K562 (cell line): Measurements from ENCODE around the gene CKS2. TPM values are rescaled to one million over a fixed set of nuclear protein-coding genes. Genes with fewer than 3 reads are reported as not detected.

Experiments
- ARHGAP35 ChIP-seq: fragments of 450-650 bp; IDR thresholded peaks from 2 replicates; pipeline ENCODE4 v1.6.1; 2018; ENCODE audit not compliant: partially characterized antibody
- E2F3 ChIP-seq: fragments of 250-450 bp; sonication (Bioruptor Pico); IDR thresholded peaks from 2 replicates; pipeline ENCODE4 v1.4.0; 2020; ENCODE audit warnings: mild to moderate bottlenecking
- HLTF ChIP-seq: fragments of 450-650 bp; IDR thresholded peaks from 2 replicates; pipeline ENCODE4 v1.6.1; 2016
- KDM1A ChIP-seq, 2 experiments: fragments of 450-650 bp; IDR thresholded peaks; 2 replicates each; pipeline ENCODE4 v1.6.1; 2016; ENCODE audit warnings: mild to moderate bottlenecking in 2 of 2
- NR2C1 ChIP-seq, 2 experiments: fragments of 450-650 bp; IDR thresholded peaks; 2 replicates each; pipeline ENCODE4 v1.6.1; 2017; ENCODE audit warnings: mild to moderate bottlenecking in 2 of 2, antibody characterized with exemption in 1 of 2, inconsistent platforms in 1 of 2, missing compliant biosample characterization in 1 of 2, missing genetic modification characterization in 1 of 2
- PHB2 ChIP-seq: fragments of 450-650 bp; IDR thresholded peaks from 2 replicates; pipeline ENCODE4 v1.6.1; 2017; ENCODE audit warnings: low read depth
- PHTF2 ChIP-seq: fragments of 250-450 bp; sonication (Bioruptor Pico); IDR thresholded peaks from 2 replicates; pipeline ENCODE4 v1.5.0; 2021; ENCODE audit warnings: mild to moderate bottlenecking
- PRMT5 ChIP-seq: sonication (generic); formaldehyde crosslinking; IDR thresholded peaks from 2 replicates; pipeline ENCODE4 v1.5.0; 2020; ENCODE audit warnings: missing genetic modification reagents
- RAD21 ChIP-seq, 2 experiments: fragments of 250-450 bp in 1 of 2; fragments of 450-650 bp in 1 of 2; sonication (Bioruptor Pico) in 1 of 2; formaldehyde crosslinking in 1 of 2; IDR thresholded peaks in 1 of 2; conservative IDR thresholded peaks in 1 of 2; 2 replicates each; pipeline versions ENCODE4 v1.4.0 to v1.8.0; 2020 to 2022; ENCODE audit warnings: mild to moderate bottlenecking in 2 of 2, moderate library complexity in 1 of 2
- RBM25 ChIP-seq: fragments of 200-400 bp; formaldehyde crosslinking; IDR thresholded peaks from 2 replicates; pipeline ENCODE4 v1.6.1; 2018; ENCODE audit warnings: low read length, low read depth, moderate library complexity; ENCODE audit not compliant: severe bottlenecking
- SMAD3 ChIP-seq: fragments of 450-650 bp; formaldehyde crosslinking; conservative IDR thresholded peaks from 2 replicates; pipeline ENCODE4 v1.4.0; 2020; ENCODE audit warnings: mild to moderate bottlenecking
- TRIM28 ChIP-seq: fragments of 450-650 bp; IDR thresholded peaks from 2 replicates; pipeline ENCODE4 v1.6.1; 2017
- USF1 ChIP-seq: sonication (generic); formaldehyde crosslinking; IDR thresholded peaks from 2 replicates; pipeline ENCODE4 v1.9.0; 2022; ENCODE audit warnings: mild to moderate bottlenecking, missing genetic modification reagents
- ZNF124 ChIP-seq: sonication (generic); formaldehyde crosslinking; IDR thresholded peaks from 2 replicates; pipeline ENCODE4 v1.8.1; 2022; ENCODE audit warnings: missing genetic modification reagents
- polyA plus RNA-seq, 8 experiments: library from polyadenylated mRNA; depleted of rRNA in 4 of 8; stranded (reverse) in 5 of 8; unstranded in 3 of 8; fragments of >200 nt; fragmentation: Nextera tagmentation in 2 of 8; fragmentation: Illumina TruSeq in 1 of 8; extraction: Ambion mirVana in 2 of 8; extraction: Trizol in 1 of 8; gene quantifications; 2 replicates each; pipeline versions ENCODE4 v1.2.1 to v1.2.3, GENCODE V29; 2011 to 2014; ENCODE audit warnings: inconsistent platforms in 1 of 8, missing spikeins in 1 of 8
- total RNA-seq, 7 experiments: library from RNA; depleted of rRNA in 6 of 7; stranded (reverse); fragments of >200 nt in 6 of 7; fragmentation: Illumina TruSeq in 2 of 7; extraction: Trizol in 2 of 7; gene quantifications; 2 replicates each; pipeline versions ENCODE4 v1.2.1 to v1.2.3, GENCODE V29; 2011 to 2021; ENCODE audit warnings: low replicate concordance in 1 of 7
- TF ChIP-seq, protein P1 (sequence below), 2 experiments: fragments of 450-650 bp; IDR thresholded peaks; 2 replicates each; pipeline ENCODE4 v1.6.1; 2016; ENCODE audit warnings: mild to moderate bottlenecking in 2 of 2, borderline replicate concordance in 1 of 2, low read depth in 1 of 2, moderate library complexity in 1 of 2
- TF ChIP-seq, protein P2 (sequence below): fragments of 250-450 bp; sonication (Bioruptor Pico); IDR thresholded peaks from 2 replicates; pipeline ENCODE4 v1.5.0; 2021
- TF ChIP-seq, protein P3 (sequence below): fragments of 250-450 bp; sonication (Bioruptor Pico); IDR thresholded peaks from 2 replicates; pipeline ENCODE4 v1.5.0; 2021

Gene CKS2
- total and polyA plus RNA-seq, 9 of the 15 experiments (the other 6 are each of a cell fraction or from before 2014, with no cell fraction given) = 123 to 941 (median 321) TPM

GRCh38 chr9:89309608-89310474, 1.2 kb upstream of the CKS2 start (continued):
- TF ChIP-seq, protein P1, sequence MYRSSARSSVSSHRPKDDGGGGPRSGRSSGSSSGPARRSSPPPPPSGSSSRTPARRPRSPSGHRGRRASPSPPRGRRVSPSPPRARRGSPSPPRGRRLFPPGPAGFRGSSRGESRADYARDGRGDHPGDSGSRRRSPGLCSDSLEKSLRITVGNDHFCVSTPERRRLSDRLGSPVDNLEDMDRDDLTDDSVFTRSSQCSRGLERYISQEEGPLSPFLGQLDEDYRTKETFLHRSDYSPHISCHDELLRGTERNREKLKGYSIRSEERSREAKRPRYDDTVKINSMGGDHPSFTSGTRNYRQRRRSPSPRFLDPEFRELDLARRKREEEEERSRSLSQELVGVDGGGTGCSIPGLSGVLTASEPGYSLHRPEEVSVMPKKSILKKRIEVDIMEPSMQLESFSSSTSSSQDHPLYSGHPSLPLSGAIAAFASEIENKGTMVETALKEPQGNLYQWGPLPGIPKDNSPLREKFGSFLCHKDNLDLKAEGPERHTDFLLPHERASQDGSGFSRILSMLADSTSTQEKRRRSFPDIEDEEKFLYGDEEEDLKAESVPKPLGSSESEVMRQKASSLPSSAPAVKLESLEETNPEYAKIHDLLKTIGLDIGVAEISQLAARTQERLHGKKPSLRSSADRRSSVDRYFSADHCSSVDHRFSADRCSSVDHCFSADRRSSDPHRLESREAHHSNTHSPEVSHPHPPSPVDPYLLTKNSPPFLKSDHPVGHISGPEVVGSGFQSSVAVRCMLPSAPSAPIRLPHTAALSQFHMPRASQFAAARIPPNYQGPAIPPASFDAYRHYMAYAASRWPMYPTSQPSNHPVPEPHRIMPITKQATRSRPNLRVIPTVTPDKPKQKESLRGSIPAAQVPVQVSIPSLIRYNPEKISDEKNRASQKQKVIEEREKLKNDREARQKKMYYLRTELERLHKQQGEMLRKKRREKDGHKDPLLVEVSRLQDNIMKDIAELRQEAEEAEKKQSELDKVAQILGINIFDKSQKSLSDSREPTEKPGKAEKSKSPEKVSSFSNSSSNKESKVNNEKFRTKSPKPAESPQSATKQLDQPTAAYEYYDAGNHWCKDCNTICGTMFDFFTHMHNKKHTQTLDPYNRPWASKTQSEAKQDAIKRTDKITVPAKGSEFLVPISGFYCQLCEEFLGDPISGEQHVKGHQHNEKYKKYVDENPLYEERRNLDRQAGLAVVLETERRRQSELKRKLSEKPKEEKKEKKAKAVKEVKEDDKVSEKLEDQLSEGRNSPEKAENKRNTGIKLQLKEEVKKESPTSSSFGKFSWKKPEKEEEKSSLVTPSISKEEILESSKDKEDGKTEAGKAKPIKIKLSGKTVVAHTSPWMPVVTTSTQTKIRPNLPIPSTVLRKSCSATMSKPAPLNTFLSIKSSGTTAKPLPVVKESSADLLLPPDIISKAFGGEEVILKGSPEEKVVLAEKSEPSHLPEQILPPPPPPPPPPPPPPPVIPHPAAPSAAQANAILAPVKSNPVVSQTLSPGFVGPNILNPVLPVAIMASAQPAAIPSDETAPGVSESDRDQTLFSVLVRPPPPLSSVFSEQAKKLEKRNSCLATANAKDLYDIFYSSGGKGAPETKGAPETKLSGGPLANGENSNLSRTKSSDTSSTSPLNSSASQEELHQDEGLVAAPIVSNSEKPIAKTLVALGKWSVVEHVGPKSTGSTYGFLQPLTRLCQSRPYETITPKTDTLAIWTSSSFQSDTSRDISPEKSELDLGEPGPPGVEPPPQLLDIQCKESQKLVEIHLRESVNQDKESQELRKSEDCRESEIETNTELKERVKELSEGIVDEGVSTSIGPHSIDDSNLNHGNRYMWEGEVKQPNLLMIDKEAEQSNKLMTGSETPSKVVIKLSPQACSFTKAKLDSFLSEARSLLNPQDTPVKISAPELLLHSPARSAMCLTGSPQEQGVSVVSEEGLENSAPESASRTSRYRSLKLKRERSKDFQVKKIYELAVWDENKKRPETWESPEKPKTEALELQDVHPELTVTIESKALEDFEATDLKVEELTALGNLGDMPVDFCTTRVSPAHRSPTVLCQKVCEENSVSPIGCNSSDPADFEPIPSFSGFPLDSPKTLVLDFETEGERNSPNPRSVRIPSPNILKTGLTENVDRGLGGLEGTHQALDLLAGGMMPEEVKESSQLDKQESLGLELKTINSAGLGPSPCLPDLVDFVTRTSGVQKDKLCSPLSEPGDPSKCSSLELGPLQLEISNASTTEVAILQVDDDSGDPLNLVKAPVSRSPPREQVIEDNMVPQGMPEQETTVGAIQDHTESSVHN (IDR thresholded peaks at IDR 0.05; ENCODE audit: borderline replicate concordance in 1 of 2, low read depth in 1 of 2) = no peak
- TF ChIP-seq PRMT5 (CRISPR knock-in tag) (no peak), PHB2 (no peak), TRIM28 (no peak), KDM1A (IDR thresholded peaks at IDR 0.05) (no peak), RBM25 (no peak), RAD21 (CRISPR knock-in tag; conservative IDR thresholded peaks at IDR 0.05 in 1 of 2, IDR thresholded peaks at IDR 0.05 in 1 of 2) (no peak), NR2C1 (IDR thresholded peaks at IDR 0.05) (no peak), NR2C1 (tag; IDR thresholded peaks at IDR 0.05) (no peak), HLTF (no peak), SMAD3 (no peak), PHTF2 (CRISPR knock-in tag) (0 out of 2 replicates have a peak, but pooled peaks have one; percentile 75), USF1 (CRISPR knock-in tag) (no peak), E2F3 (CRISPR knock-in tag) (no peak), ZNF124 (CRISPR knock-in tag) (no peak), ARHGAP35 (no peak)
- TF ChIP-seq, protein P2, sequence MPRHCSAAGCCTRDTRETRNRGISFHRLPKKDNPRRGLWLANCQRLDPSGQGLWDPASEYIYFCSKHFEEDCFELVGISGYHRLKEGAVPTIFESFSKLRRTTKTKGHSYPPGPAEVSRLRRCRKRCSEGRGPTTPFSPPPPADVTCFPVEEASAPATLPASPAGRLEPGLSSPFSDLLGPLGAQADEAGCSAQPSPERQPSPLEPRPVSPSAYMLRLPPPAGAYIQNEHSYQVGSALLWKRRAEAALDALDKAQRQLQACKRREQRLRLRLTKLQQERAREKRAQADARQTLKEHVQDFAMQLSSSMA (CRISPR knock-in tag) = no peak
- TF ChIP-seq, protein P3, sequence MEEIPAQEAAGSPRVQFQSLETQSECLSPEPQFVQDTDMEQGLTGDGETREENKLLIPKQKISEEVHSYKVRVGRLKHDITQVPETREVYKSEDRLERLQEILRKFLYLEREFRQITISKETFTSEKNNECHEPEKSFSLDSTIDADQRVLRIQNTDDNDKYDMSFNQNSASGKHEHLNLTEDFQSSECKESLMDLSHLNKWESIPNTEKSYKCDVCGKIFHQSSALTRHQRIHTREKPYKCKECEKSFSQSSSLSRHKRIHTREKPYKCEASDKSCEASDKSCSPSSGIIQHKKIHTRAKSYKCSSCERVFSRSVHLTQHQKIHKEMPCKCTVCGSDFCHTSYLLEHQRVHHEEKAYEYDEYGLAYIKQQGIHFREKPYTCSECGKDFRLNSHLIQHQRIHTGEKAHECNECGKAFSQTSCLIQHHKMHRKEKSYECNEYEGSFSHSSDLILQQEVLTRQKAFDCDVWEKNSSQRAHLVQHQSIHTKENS (CRISPR knock-in tag) = no peak
